HG03469 (cell line): ENCODE results near the gene PAEP.
"Not testable (repeated sequence)": the region's sequence is repeated elsewhere in the genome, so short reads cannot be mapped to it uniquely, and the experiment has no call there.

ENCODE experiments used
- ATAC-seq: cut with Tn5 transposase; IDR thresholded peaks from one replicate; pipeline ENCODE4 v1.9.1; 2021; ENCODE audit warnings: mild to moderate bottlenecking, moderate library complexity, moderate number of reproducible peaks; ENCODE audit not compliant: unreplicated experiment

PAEP gene

GRCh38 chr9:135549478-135550343, 11.8 kb upstream of the PAEP start:
- ATAC-seq: not testable (repeated sequence)

- ATAC-seq: no peak
Measured at GRCh38 chr9:135550344-135550918, 11.1 kb upstream of the PAEP start.

GRCh38 chr9:135551031-135551430, 10.5 kb upstream of the PAEP start:
- no peak for ATAC-seq

GRCh38 chr9:135551456-135551855, 10.1 kb upstream of the PAEP start:
- ATAC-seq: no peak

- no peak for ATAC-seq
Measured at GRCh38 chr9:135552021-135552697, 9.4 kb upstream of the PAEP start.

GRCh38 chr9:135552698-135553171, 8.8 kb upstream of the PAEP start:
- no peak for ATAC-seq

GRCh38 chr9:135554718-135555117, 6.8 kb upstream of the PAEP start:
- no peak for ATAC-seq

- no peak for ATAC-seq
Measured at GRCh38 chr9:135555203-135555602, 6.4 kb upstream of the PAEP start.

GRCh38 chr9:135555910-135556309, 5.6 kb upstream of the PAEP start:
- ATAC-seq: no peak

GRCh38 chr9:135559606-135560005, 1.9 kb upstream of the PAEP start:
- no peak for ATAC-seq

GRCh38 chr9:135562235-135562745, 734 bp downstream of the PAEP start:
- ATAC-seq: no peak

GRCh38 chr9:135563039-135563476, 1.5 kb downstream of the PAEP start:
- ATAC-seq: no peak

- ATAC-seq: no peak
Measured at GRCh38 chr9:135563858-135564257, 2.3 kb downstream of the PAEP start.

- ATAC-seq: no peak
Measured at GRCh38 chr9:135565141-135565628, 3.6 kb downstream of the PAEP start.

- ATAC-seq: no peak
Measured at GRCh38 chr9:135565636-135566035, 4.1 kb downstream of the PAEP start.

GRCh38 chr9:135566552-135566951, 5.0 kb downstream of the PAEP start:
- ATAC-seq: no peak

GRCh38 chr9:135567311-135567710, 5.8 kb downstream of the PAEP start:
- ATAC-seq: no peak

GRCh38 chr9:135568026-135568425, 6.5 kb downstream of the PAEP start:
- ATAC-seq: no peak

GRCh38 chr9:135570456-135570855, 8.9 kb downstream of the PAEP start:
- no peak for ATAC-seq

- ATAC-seq: no peak
Measured at GRCh38 chr9:135572233-135572632, 10.7 kb downstream of the PAEP start.

GRCh38 chr9:135573124-135573523, 11.6 kb downstream of the PAEP start:
- no peak for ATAC-seq
